ENCODE results near the gene NBPF11. TPM values are rescaled to one million over a fixed set of nuclear protein-coding genes. Genes with fewer than 3 reads are reported as not detected.

Gene NBPF11
- polyA plus RNA-seq, 2 of the 4 experiments (the other 2 are of a cell fraction): 5.8 to 12.1 TPM

GRCh38 chr1:148160048-148160342, 7.9 kb upstream of the NBPF11 start:
- H3K4me2 ChIP-seq: no peak overlapping the region
- 85% methylated on average over 15 of the region's 15 CpGs for WGBS (ENCODE audit: missing lambda C conversion rate)
- CTCF ChIA-PET: no interaction called here

GRCh38 chr1:148158341-148159003, 6.4 kb upstream of the NBPF11 start:
- no peak for TF ChIP-seq NPAS2 (CRISPR knock-in tag; IDR thresholded peaks at IDR 0.05; ENCODE audit: borderline replicate concordance)
- no peak for TF ChIP-seq RFX5 (IDR thresholded peaks at IDR 0.05)
- no peak for TF ChIP-seq SREBF2 (IDR thresholded peaks at IDR 0.05)
- no peak for TF ChIP-seq CHD4 (IDR thresholded peaks at IDR 0.05; ENCODE audit: borderline replicate concordance)
- no peak for TF ChIP-seq MAFK (IDR thresholded peaks at IDR 0.05; ENCODE audit: partially characterized antibody)
- no peak for TF ChIP-seq E2F6 (IDR thresholded peaks at IDR 0.05; ENCODE audit: borderline replicate concordance, low read depth)
- TF ChIP-seq ATOH8 (CRISPR knock-in tag; IDR thresholded peaks at IDR 0.05; ENCODE audit: low read depth): no peak
- TF ChIP-seq ESRRA (IDR thresholded peaks at IDR 0.05; ENCODE audit: borderline replicate concordance, low read length): no peak
- no peak for TF ChIP-seq CTCF (IDR thresholded peaks at IDR 0.05)
- TF ChIP-seq REST (IDR thresholded peaks at IDR 0.05): no peak
- no peak for TF ChIP-seq TFCP2L1 (CRISPR knock-in tag; IDR thresholded peaks at IDR 0.05)
- TF ChIP-seq EP300 (IDR thresholded peaks at IDR 0.05): no peak
- no peak for TF ChIP-seq POLR2AphosphoS2 (conservative IDR thresholded peaks at IDR 0.05; ENCODE audit: low read length)
- no peak for TF ChIP-seq CEBPB (IDR thresholded peaks at IDR 0.05)
- no peak for TF ChIP-seq BHLHE40 (IDR thresholded peaks at IDR 0.05; ENCODE audit: low read depth, low read length)
- no peak for TF ChIP-seq RNF2 (IDR thresholded peaks at IDR 0.05; ENCODE audit: borderline replicate concordance, low read depth)
- no peak for TF ChIP-seq TP53 (CRISPR knock-in tag; IDR thresholded peaks at IDR 0.05)
- TF ChIP-seq CBX8 (IDR thresholded peaks at IDR 0.05): no peak
- no peak for TF ChIP-seq HOXB13 (CRISPR knock-in tag; IDR thresholded peaks at IDR 0.05; ENCODE audit: low read depth)
- TF ChIP-seq ELK1 (IDR thresholded peaks at IDR 0.05; ENCODE audit: low read depth, low read length): no peak
- POLR2A ChIA-PET: no interaction called here
- CTCF ChIA-PET: no interaction called here
- Histone ChIP-seq H3K27ac (no peak overlapping the region), H3K4me2 (no peak overlapping the region), H3K9me3 (no peaks in the 10 kb centered on the region), H3K4me3 (no peak overlapping the region), H3K4me1 (no peaks in the 10 kb centered on the region)
- FAIRE-seq (no peak), DNase-seq (ENCODE audit: low read depth in 1 of 2, low spot score in 1 of 2) (no peak), ATAC-seq (no peak)
- 57% methylated on average over 11 of the region's 11 CpGs for WGBS (ENCODE audit: missing lambda C conversion rate)

More at GRCh38 chr1:148160048-148160342, 7.9 kb upstream of the NBPF11 start:
- no peaks in the 10 kb centered on the region for H3K9me3 ChIP-seq
- TF ChIP-seq POLR2A (IDR thresholded peaks at IDR 0.05; ENCODE audit: low read length): no peak
- no peak for TF ChIP-seq FOSL2 (IDR thresholded peaks at IDR 0.05)
- no peak for TF ChIP-seq FOSL2 (CRISPR knock-in tag; IDR thresholded peaks at IDR 0.05)
- TF ChIP-seq CHD4 (IDR thresholded peaks at IDR 0.05; ENCODE audit: borderline replicate concordance): no peak
- no peak for TF ChIP-seq HOXB5 (CRISPR knock-in tag; IDR thresholded peaks at IDR 0.05)
- TF ChIP-seq HOXB13 (CRISPR knock-in tag; IDR thresholded peaks at IDR 0.05; ENCODE audit: low read depth): no peak
- no peak for TF ChIP-seq JUN (IDR thresholded peaks at IDR 0.05)
- no peak for TF ChIP-seq ZFP36 (IDR thresholded peaks at IDR 0.05; ENCODE audit: borderline replicate concordance, partially characterized antibody)
- no peak for TF ChIP-seq HDAC2 (IDR thresholded peaks at IDR 0.05)
- TF ChIP-seq GATA3 (IDR thresholded peaks at IDR 0.05; ENCODE audit: borderline replicate concordance): no peak
- TF ChIP-seq NFE2L2 (conservative IDR thresholded peaks at IDR 0.05; ENCODE audit: low read length): no peak
- TF ChIP-seq RARB (CRISPR knock-in tag; IDR thresholded peaks at IDR 0.05): no peak
- no peak for TF ChIP-seq JUNB (IDR thresholded peaks at IDR 0.05)
- no peak for TF ChIP-seq RFX5 (IDR thresholded peaks at IDR 0.05)
- TF ChIP-seq CBX2 (IDR thresholded peaks at IDR 0.05; ENCODE audit: borderline replicate concordance, low read depth): no peak
- TF ChIP-seq SREBF2 (IDR thresholded peaks at IDR 0.05): no peak
- DNase-seq (ENCODE audit: low read depth in 1 of 2, low spot score in 1 of 2): no peak
- no peaks in the 10 kb centered on the region for H3K4me1 ChIP-seq
- POLR2A ChIA-PET: no interaction called here
- H3K27ac ChIP-seq: no peak overlapping the region
- no peak overlapping the region for H3K4me3 ChIP-seq
- ATAC-seq: no peak
- FAIRE-seq: no peak
